Activated CD4-positive, alpha-beta T cell treated with anti-CD3 and anti-CD28 coated beads for 48 hours (primary cell): ENCODE results near the gene DPH5.
"Not testable (repeated sequence)": the region's sequence is repeated elsewhere in the genome, so short reads cannot be mapped to it uniquely, and the experiment has no call there.

ENCODE experiments used
- DNase-seq: peaks from one replicate; pipeline ENCODE4 v3.0.0-alpha.2; 2020

The DPH5 gene

DNA sequence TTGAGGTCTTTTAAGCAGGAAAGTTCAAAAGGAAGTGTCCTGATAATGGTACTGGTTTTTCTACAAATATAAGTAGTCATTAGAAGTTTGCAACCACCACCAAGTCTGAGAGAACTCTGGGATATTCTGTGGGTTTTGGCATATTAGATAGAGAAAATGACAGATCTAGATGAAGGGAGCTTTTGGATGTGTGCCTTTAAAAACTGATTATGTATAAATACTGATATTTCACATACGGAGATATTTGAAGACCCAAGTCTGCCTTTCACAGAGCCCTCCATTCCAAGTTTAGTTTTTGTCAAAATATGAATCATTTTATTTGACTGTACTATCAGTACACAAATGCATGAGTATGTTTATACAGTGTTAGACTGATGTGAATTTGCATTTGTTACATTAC, 48.6 kb downstream of the DPH5 start:
- DNase-seq, result no peak

DNA sequence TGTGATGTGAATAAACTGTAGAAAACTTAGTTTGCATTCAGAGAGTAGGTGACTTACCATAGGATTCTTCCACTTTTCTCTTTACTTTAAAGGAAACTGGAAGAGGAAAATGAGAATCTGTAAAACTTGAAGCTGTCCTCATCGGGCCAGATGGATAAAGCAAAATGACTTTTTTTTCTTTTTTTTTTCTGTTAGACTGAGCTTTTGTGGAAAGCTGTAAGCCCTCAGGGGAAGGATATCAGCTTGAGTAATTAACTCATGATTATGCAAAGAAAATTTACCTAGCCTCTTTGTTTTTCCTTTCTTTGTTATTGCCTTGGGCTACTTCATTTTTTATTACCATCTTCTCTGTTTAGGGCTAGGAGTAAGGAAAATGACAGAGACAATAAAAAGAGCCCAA, 53.4 kb downstream of the DPH5 start:
- no peak for DNase-seq

DNA sequence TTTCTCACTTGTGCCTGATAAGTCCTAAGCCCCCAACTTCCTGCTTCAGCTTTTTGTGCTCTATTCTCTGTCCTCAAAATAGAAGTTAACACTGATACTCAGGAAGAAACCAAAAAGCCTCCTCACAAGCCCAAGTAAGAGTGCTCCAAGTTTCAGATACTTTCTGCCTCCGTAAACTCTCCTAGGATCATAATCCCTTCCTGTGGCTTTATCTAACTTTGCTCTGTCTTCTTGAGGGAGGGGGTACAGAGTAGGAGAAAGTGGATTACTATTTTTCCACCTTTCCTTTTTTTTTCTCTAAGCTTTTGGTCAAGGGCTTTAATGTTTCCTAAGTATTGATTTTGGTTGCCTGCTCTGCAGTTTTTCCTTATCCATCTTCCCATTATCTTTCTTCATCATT, 54.6 kb downstream of the DPH5 start:
- no peak for DNase-seq

DNA sequence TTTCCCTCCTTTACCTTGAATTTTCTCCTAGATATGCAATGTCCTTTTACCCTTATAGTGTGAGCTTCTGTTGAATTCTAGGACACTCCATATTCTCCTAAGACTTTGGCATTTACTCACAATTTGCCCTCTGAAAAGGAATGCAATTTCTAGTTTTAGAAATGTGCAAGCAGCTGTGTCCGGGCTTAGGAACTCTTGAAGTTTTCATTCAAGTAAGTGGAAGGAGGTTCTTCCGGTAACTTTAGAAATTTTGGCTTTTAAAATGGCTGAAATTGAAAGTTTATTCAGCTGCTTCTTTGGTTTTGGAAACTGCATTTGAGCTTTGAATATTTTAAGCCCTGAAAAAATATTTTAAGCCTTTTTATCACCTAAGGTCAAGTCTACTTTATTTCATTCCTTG, 56.3 kb downstream of the DPH5 start:
- no peak for DNase-seq

GRCh38 chr1:100968621-100969020, 57.0 kb downstream of the DPH5 start:
- DNase-seq, result no peak

DNA sequence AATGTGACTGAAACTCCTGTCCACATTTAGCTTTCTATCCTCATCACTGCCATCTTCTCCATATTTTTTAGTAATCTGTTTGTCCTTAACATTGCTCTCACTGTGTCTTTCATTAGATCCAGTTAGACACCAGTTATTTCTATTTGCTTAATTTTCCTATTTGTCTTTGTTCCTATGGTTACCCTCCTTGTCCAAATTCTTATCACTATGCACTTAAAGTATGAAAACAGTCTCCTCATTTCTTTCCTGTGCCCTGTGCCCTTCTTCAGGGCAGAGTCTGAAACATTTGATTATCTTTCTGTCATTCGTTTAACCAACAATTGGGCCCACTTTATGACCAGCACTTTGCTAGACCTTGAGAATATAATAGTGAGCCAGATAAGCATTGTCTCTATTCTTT, 65.5 kb downstream of the DPH5 start:
- no peak for DNase-seq

GRCh38 chr1:100959502-100960060, 66.0 kb downstream of the DPH5 start:
- DNase-seq, result no peak

- DNase-seq, result no peak
Observed at GRCh38 chr1:100955322-100955721, 70.3 kb downstream of the DPH5 start.

GRCh38 chr1:100953960-100954730, 71.4 kb downstream of the DPH5 start:
- DNase-seq, result no peak

- not testable (repeated sequence) for DNase-seq
Observed at GRCh38 chr1:100952970-100953369, 72.6 kb downstream of the DPH5 start.

DNA sequence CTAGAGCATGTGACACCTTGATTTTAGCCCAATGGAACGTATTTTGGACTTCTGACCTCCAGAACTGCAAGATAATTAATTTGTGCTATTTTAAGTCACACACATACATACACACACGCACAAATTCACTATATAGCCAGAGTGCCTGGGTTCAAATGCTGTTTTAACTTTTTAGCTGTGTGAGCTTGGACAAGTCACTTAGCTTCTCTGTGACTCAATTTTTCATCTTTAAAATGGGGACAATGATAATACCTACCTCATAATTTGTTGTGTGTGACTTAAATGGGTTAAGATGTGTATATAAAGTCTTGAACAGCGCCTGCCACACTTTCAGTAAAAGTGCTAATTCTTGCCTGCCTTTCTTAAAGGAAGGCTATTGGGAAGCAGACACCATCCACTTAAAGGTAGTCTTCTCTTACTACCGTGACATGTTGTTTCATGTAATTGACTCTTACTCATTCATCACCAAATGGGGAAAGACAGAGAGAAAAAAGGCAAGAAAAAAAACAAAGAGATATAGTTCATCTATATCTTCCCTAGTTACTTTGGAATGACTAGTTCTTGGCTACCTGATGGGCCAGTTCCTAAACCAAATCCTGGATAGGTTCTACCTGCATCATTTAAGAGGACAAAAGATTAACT, 73.4 kb downstream of the DPH5 start:
- no peak for DNase-seq

- DNase-seq, result no peak
Observed at GRCh38 chr1:100950781-100951180, 74.8 kb downstream of the DPH5 start.

DNA sequence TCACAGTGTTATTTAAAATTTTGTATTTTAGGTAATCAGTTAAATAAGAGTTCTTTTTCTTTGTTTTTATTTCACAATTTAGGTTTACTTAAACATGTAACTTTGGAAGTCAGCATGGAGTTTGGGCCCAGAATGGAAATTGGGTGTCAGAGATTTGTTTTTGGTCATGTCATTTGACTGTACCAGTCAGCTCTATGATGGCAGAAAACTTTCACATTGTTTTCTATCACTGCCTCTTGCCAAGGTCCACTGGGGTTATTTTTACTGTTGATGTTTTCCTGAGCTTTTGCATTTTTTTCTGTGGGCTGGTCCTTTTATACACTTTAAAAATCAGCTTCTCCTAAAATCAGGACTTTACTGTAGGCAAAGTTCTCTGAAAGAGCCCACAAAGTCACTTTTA, 75.2 kb downstream of the DPH5 start:
- no peak for DNase-seq

- peak; percentile 66 for DNase-seq
Observed at GRCh38 chr1:100949515-100950158, 75.9 kb downstream of the DPH5 start.

DNA sequence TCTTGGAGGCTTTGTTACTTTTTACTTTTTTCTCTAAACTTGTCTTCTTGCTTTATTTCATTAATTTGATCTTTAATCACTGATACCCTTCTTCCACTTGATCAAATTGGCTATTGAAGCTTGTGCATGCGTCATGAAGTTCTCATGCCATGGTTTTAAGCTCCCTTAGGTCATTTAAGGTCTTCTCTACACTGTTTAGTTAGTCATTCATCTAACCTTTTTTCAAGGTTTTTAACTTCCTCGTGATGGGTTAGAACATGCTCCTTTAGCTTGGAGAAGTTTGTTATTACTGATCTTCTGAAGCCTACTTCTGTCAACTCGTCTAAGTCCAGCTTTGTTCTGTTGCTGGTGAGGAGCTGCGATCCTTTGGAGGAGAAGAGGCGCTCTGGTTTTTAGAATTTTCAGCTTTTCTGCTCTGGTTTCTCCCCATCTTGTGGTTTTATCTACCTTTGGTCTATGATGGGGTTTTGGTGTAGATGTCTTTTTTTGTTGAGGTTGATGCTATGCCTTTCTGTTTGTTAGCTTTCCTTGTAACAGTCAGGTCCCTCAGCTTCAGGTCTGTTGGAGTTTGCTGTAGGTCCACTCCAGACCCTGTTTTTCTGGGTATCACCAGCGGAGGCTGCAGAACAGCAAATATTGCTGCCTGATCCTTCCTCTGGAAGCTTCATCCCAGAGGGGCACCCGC, 76.7 kb downstream of the DPH5 start:
- not testable (repeated sequence) for DNase-seq

GRCh38 chr1:100947816-100948215, 77.8 kb downstream of the DPH5 start:
- not testable (repeated sequence) for DNase-seq

- DNase-seq, result not testable (repeated sequence)
Observed at GRCh38 chr1:100946064-100946463, 79.5 kb downstream of the DPH5 start.

DNA sequence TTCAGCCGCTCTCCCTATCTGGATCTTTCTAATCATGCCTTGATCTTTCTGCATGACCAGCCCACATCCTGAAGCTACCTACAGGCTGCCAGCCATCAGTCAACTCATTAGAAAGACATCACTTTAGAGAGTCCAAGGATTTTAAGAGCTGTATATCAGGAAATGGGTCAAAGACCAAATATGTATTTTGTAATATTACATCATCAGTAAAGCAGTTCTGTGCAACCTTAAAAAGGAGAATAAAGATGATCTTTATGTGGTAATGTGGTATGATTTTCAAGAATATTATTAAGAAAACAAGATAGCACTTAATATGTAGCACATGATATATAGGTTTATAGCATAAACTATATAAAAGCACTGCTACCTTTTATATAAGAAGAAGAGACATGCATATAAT, 82.1 kb downstream of the DPH5 start:
- no peak for DNase-seq

DNA sequence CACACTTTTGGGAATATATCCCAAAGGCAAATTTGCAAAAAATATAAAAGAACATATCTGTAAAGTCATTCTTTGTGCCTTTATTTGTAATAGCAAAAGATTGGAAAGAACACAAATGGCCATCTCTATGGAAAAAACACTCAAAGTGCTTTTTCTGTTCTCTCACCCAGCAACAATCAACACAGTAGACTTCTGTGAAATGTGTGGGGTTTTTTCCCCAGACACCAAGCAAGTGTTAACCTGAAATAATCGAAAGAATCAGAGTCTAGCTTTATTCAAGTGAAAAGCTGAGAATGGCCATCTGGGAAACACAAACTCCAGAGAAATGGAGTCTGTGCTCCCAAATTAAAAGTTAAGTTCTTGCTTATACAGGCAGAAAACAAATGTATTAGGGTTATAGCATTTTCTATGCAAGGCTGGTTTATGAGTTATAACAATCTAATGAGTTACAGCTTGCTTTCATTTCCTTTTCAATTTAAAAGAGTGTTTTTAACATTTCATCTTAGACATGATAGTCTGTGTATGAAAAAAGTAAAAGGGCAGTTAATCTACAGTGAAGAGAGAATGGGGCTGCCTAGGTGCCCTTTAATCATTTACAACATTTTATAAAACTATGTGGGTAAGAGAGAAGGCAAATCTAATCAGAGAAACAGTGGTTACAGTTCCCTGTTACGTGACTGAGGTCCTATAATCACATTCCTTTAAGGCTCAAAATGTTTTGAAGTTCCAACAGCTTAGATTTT, 83.1 kb downstream of the DPH5 start:
- DNase-seq, result no peak

DNA sequence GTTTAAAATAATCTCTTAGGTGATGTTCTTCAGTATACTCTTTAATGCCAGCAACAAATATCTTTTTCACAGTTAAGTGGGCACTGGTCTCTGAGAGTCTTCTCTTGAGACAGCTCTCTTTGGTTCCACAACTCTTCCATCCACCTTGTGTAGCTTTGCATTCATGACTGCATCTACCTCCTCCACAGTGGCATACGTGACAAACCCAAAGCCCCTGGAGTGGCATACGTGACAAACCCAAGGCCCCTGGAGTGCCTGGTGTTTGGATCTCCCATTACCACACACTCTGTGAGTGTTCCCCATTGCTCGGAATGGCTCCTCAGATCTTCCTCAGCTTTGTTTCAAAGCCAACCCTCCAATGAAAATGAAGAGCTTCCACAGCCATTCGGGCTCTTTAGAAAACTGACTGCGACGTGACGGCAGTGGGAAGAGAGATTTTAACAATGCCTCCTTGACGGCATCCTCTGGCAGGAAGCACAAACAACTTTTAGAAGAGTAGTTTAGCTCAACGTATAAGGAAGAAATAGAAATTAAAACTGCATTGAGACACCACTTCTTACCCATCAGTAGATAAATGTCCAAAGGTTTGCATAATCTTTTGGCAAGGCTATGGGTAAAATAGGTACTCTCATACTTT, 83.9 kb downstream of the DPH5 start:
- no peak for DNase-seq

DNA sequence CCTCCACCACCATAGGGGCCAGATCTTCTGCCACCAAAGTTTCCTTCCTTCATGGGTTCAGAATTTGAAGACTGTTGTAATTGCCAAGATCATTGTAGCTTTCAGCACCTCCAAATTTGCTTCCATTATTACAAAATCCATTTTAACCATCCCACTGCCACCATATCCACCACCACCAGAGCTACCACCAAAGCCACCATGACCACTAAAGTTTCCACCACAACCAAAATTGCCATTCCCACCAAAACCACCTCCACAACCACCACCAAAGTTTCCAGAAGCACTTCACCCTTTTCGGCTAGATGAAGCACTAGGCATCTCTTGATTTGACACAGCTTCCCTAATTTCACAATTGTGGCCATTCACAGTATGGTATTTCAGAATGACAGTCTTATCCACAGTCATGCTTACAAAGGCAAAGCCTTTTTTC, 84.5 kb downstream of the DPH5 start:
- peak; percentile 60 for DNase-seq
